ENCODE data around the gene ARMS2. TPM values are rescaled to one million over a fixed set of nuclear protein-coding genes. Genes with fewer than 3 reads are reported as not detected.

The ARMS2 gene
- total and polyA plus RNA-seq, 2 donors (not counting 1 experiment from before 2014, with no cell fraction given): not detected

- H2AFZ ChIP-seq (ENCODE audit: low read length): no peak overlapping the region
- H3K9me3 ChIP-seq (ENCODE audit: control insufficient read depth, insufficient read depth, low read depth, low read length): no peaks in the 10 kb centered on the region
- no peaks in the 10 kb centered on the region for H3K27me3 ChIP-seq (ENCODE audit: control insufficient read depth, insufficient read depth, low read length)
- no peaks in the 10 kb centered on the region for H3K36me3 ChIP-seq (ENCODE audit: control insufficient read depth, insufficient read depth, low read length)
- H3K27ac ChIP-seq (ENCODE audit: insufficient read depth, low read length): no peak overlapping the region
- no peak overlapping the region for H3K4me2 ChIP-seq (ENCODE audit: extremely low read depth, insufficient read depth, low read length)
- peak; percentile 18 to 72 for DNase-seq (ENCODE audit: low read depth in 2 of 2)
- TF ChIP-seq CTCF (conservative IDR thresholded peaks at IDR 0.05 in 1 of 2, IDR thresholded peaks at IDR 0.05 in 1 of 2; ENCODE audit: low read depth in 1 of 2, low read length in 2 of 2) (no peak), EZH2 (IDR thresholded peaks at IDR 0.05; ENCODE audit: low read length, missing control alignments) (no peak)
- H4K20me1 ChIP-seq (ENCODE audit: control insufficient read depth, extremely low read depth, insufficient read depth, low read length): no peaks in the 10 kb centered on the region
- peaks cover 9% of the 10 kb centered on the region for H3K4me1 ChIP-seq (ENCODE audit: control insufficient read depth, extremely low read depth, insufficient read depth, low read length)
- H3K79me2 ChIP-seq (ENCODE audit: control insufficient read depth, insufficient read depth, low read length): no peaks in the 10 kb centered on the region
- H3K9ac ChIP-seq (ENCODE audit: insufficient read depth, low read length): no peak overlapping the region
- H3K4me3 ChIP-seq (replicated peaks in 1 of 4; ENCODE audit: control extremely low read depth in 1 of 4, insufficient read depth in 1 of 4, low read depth in 3 of 4, low read length in 4 of 4): no peak overlapping the region
Measured at GRCh38 chr10:122417667-122418066, 36.8 kb upstream of the ARMS2 start.

GRCh38 chr10:122419016-122419415 is 35.4 kb upstream of the ARMS2 start:
- Histone ChIP-seq H3K36me3 (ENCODE audit: control insufficient read depth, insufficient read depth, low read length) (no peaks in the 10 kb centered on the region), H4K20me1 (ENCODE audit: control insufficient read depth, extremely low read depth, insufficient read depth, low read length) (no peaks in the 10 kb centered on the region), H3K79me2 (ENCODE audit: control insufficient read depth, insufficient read depth, low read length) (no peaks in the 10 kb centered on the region), H3K9ac (ENCODE audit: insufficient read depth, low read length) (no peak overlapping the region), H3K4me1 (ENCODE audit: control insufficient read depth, extremely low read depth, insufficient read depth, low read length) (peaks cover 9% of the 10 kb centered on the region), H3K27ac (ENCODE audit: insufficient read depth, low read length) (no peak overlapping the region), H3K4me2 (ENCODE audit: extremely low read depth, insufficient read depth, low read length) (peak overlapping the region; percentile 27), H3K9me3 (ENCODE audit: control insufficient read depth, insufficient read depth, low read depth, low read length) (no peaks in the 10 kb centered on the region), H2AFZ (ENCODE audit: low read length) (no peak overlapping the region), H3K27me3 (ENCODE audit: control insufficient read depth, insufficient read depth, low read length) (no peaks in the 10 kb centered on the region), H3K4me3 (replicated peaks in 1 of 4; ENCODE audit: control extremely low read depth in 1 of 4, insufficient read depth in 1 of 4, low read depth in 3 of 4, low read length in 4 of 4) (no peak overlapping the region)
- DNase-seq (ENCODE audit: low read depth in 2 of 2): no peak
- TF ChIP-seq EZH2 (IDR thresholded peaks at IDR 0.05; ENCODE audit: low read length, missing control alignments): no peak
- TF ChIP-seq CTCF (conservative IDR thresholded peaks at IDR 0.05 in 1 of 2, IDR thresholded peaks at IDR 0.05 in 1 of 2; ENCODE audit: low read depth in 1 of 2, low read length in 2 of 2): no peak

GRCh38 chr10:122419876-122420623 is 34.4 kb upstream of the ARMS2 start:
- H3K9me3 ChIP-seq (ENCODE audit: control insufficient read depth, insufficient read depth, low read depth, low read length): no peaks in the 10 kb centered on the region
- TF ChIP-seq EZH2 (IDR thresholded peaks at IDR 0.05; ENCODE audit: low read length, missing control alignments) (no peak), CTCF (conservative IDR thresholded peaks at IDR 0.05 in 1 of 2, IDR thresholded peaks at IDR 0.05 in 1 of 2; ENCODE audit: low read depth in 1 of 2, low read length in 2 of 2) (no peak)
- peak overlapping the region; percentile 1 for H3K27ac ChIP-seq (ENCODE audit: insufficient read depth, low read length)
- peaks cover 9% of the 10 kb centered on the region for H3K4me1 ChIP-seq (ENCODE audit: control insufficient read depth, extremely low read depth, insufficient read depth, low read length)
- H3K9ac ChIP-seq (ENCODE audit: insufficient read depth, low read length): no peak overlapping the region
- no peaks in the 10 kb centered on the region for H3K79me2 ChIP-seq (ENCODE audit: control insufficient read depth, insufficient read depth, low read length)
- peak; percentile 80 to 95 for DNase-seq (ENCODE audit: low read depth in 2 of 2)
- peak overlapping the region; percentile 62 for H3K4me2 ChIP-seq (ENCODE audit: extremely low read depth, insufficient read depth, low read length)
- no peaks in the 10 kb centered on the region for H4K20me1 ChIP-seq (ENCODE audit: control insufficient read depth, extremely low read depth, insufficient read depth, low read length)
- no peaks in the 10 kb centered on the region for H3K36me3 ChIP-seq (ENCODE audit: control insufficient read depth, insufficient read depth, low read length)
- H3K4me3 ChIP-seq (replicated peaks in 1 of 4; ENCODE audit: control extremely low read depth in 1 of 4, insufficient read depth in 1 of 4, low read depth in 3 of 4, low read length in 4 of 4): no peak overlapping the region
- H2AFZ ChIP-seq (ENCODE audit: low read length): no peak overlapping the region
- H3K27me3 ChIP-seq (ENCODE audit: control insufficient read depth, insufficient read depth, low read length): no peaks in the 10 kb centered on the region
